Activated naive CD4-positive, alpha-beta T cell treated with anti-CD3 and anti-CD28 coated beads, Interleukin-2, amount 10 ng/mL, durations not matched to agents 7 days and 5 days (primary cell): ENCODE results near the gene ADCY4.
"Not testable (repeated sequence)": the region's sequence is repeated elsewhere in the genome, so short reads cannot be mapped to it uniquely, and the experiment has no call there.

Experiments
- CTCF ChIA-PET: fragments of 350-600 bp; sonication (Branson Sonifier 250); formaldehyde crosslinking; loops from one replicate; lab custom pipeline; 2021; ENCODE audit warnings: antibody characterized with exemption; lab: Charles Lee
- DNase-seq: peaks from one replicate; pipeline ENCODE4 v3.0.0-alpha.2; 2020
- H3K27ac Mint-ChIP-seq: one replicate; pipeline ENCODE4 v1.8.0; 2021; ENCODE audit warnings: mild to moderate bottlenecking, moderate library complexity, mixed read lengths
- H3K27me3 Mint-ChIP-seq: one replicate; pipeline ENCODE4 v1.8.0; 2021; ENCODE audit warnings: mild to moderate bottlenecking, mixed read lengths
- H3K36me3 Mint-ChIP-seq: one replicate; pipeline ENCODE4 v1.8.0; 2021; ENCODE audit warnings: mixed read lengths
- H3K4me1 Mint-ChIP-seq: one replicate; pipeline ENCODE4 v1.8.0; 2021; ENCODE audit warnings: mixed read lengths
- H3K4me3 Mint-ChIP-seq: one replicate; pipeline ENCODE4 v1.8.0; 2021; ENCODE audit warnings: mild to moderate bottlenecking, moderate library complexity, mixed read lengths
- H3K9me3 Mint-ChIP-seq: one replicate; pipeline ENCODE4 v1.8.0; 2021; ENCODE audit warnings: mixed read lengths

The ADCY4 gene

DNA sequence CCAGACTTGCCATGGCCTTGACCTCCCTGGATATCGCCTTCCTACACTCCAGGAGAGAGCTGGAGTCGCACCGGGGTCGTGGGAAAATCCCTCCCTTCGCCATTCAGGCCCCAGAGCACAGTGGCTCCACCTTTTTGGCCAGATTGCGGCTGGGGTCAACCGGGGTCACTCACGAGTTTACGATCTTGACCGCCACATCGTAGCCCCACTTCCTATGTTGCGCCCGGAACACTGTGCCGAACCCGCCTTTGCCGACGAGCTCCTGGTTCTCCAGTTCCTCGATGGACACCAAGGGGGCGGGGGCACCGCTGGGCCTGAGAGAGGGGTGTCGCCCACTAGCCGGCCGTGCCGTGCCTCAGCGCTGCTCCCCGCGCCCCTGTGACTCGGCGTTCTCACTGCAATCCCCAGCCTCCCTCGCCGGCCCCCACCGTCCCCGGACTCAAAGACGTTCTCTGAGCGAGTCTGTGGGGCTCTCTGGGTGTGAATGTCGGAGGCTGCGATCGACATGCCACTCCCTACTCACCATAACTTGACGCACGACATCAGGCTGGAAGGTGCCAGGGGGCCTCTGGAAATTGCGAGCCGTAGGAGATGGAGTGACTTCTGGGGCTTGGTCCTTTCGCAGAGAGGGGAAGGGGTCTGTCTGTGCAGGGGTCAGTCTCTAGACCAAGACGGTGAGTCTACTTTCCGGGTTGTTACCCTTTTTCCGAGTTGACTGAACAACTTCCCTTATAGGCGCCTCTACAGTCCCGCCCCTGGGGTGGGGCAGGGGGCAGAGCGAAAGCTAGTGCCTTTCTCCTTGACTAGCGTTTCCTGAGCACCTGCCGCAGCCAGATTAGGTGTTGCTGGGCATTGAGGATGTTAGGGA lies 4.6 kb upstream of the ADCY4 start, which contains the start of gene RIPK3:
Gene RIPK3, minus strand, starts transcription at position 708 of the 868 bp plus-strand sequence. Its CDS starts 165 bp downstream, at position 543.
- Mint-ChIP-seq H3K4me3 (peak within 1 kb of the TSS; percentile 94), H3K9me3 (no peaks in the 10 kb centered on the region), H3K36me3 (peaks cover 41% of the 10 kb centered on the region), H3K27me3 (peaks cover 42% of the 10 kb centered on the region), H3K4me1 (peaks cover 40% of the 10 kb centered on the region), H3K27ac (peak within 1 kb of the TSS; percentile 88)
- peak; percentile 85 for DNase-seq
- CTCF ChIA-PET = interaction anchor here (0.7 to 18.8 kb wide), 6 partner anchors 7 to 97 kb away, joined by 3 to 557 read pairs (median 3); partner anchors contain the start of genes CBLN3, CIDEB, KHNYN and TINF2

DNA sequence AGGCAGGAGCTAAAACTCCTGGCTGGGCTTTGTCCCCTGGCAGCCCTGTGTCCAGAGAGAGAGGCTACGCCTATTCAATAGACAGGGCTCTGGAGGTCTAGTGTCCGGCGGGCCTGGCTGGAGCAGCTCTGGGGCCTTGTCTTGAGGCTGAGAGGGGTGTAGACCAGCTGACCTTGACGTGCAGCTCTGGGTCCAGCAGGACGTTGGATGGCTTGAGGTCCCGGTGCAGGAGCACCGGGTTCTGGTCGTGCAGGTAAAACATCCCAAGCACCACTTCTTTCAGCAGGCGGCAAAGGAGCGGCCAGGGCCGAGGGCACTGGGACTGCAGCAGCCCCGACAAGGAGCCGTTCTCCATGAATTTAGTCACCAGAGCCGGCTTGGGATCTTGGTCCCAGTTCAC lies 4.0 kb upstream of the ADCY4 start:
- CTCF ChIA-PET = interaction anchor here (0.7 to 18.8 kb wide), 2 partner anchors 9 to 91 kb away, joined by 3 to 557 read pairs; partner anchors contain the start of genes CBLN3 and KHNYN
- DNase-seq = no peak
- peaks cover 46% of the 10 kb centered on the region for H3K27me3 Mint-ChIP-seq
- H3K4me1 Mint-ChIP-seq = peaks cover 45% of the 10 kb centered on the region
- H3K4me3 Mint-ChIP-seq = peak overlapping the region; percentile 94
- H3K9me3 Mint-ChIP-seq = no peaks in the 10 kb centered on the region
- no peak overlapping the region for H3K27ac Mint-ChIP-seq
- H3K36me3 Mint-ChIP-seq = peaks cover 42% of the 10 kb centered on the region

DNA sequence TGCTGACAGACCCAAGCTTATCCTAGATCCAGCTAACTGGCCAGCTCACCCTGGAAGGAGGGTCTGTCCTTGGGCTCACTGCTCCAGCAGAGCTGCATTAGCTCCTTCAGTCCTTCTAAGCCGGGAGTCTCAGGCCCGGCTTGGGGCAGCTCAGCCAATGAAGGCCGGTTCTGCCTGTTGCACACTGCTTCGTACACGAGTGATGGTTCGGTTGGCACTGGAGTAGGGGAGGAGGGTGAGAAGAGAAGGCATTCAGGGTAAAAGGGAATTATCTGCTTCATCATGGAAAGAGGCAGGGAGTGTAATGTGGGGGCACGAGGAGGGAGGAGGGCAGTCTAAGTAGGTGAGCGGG lies 2.9 kb upstream of the ADCY4 start:
- no peaks in the 10 kb centered on the region for H3K9me3 Mint-ChIP-seq
- peak overlapping the region; percentile 94 for H3K4me3 Mint-ChIP-seq
- CTCF ChIA-PET = interaction anchor here (1.1 to 18.8 kb wide), 3 partner anchors 14 to 92 kb away, joined by 3 to 557 read pairs (median 3); partner anchors contain the start of genes CBLN3, CIDEB and KHNYN
- no peak overlapping the region for H3K27ac Mint-ChIP-seq
- H3K27me3 Mint-ChIP-seq = peaks cover 57% of the 10 kb centered on the region
- H3K36me3 Mint-ChIP-seq = peaks cover 42% of the 10 kb centered on the region
- no peak for DNase-seq
- H3K4me1 Mint-ChIP-seq = peaks cover 56% of the 10 kb centered on the region

DNA sequence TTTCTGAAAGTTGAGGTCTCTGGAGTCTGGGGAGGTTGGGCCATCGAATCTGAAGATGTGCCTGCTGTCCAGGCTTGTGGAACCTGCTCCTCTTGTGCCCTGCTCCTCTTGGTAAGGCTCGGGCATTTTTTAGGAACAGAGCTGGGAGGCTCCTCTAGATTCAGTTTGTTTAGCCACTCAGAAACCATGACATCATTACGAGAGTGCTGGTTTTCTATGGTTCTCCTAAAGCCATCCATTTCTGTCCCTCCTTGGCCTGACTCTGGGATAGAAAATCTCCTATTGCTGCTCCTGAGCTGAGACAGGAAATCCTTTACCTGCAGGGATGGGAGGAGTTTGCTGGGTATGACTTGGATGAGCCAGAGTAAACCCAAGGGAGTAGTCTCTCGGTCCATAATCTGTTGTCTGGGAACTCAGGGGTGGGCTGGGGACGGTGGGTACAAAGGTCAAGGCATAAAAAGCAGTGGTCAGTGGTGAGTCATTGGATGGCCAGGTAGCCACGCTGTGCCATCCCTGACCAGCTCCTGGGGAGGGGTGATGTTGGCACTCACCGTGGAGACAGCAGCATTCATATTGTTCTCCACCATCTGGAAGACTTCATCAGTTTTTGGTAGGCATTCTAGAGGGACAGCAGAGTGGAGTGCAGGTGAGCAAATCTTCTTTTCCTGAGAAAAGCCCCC lies 2.4 kb upstream of the ADCY4 start:
- peaks cover 42% of the 10 kb centered on the region for H3K36me3 Mint-ChIP-seq
- peaks cover 62% of the 10 kb centered on the region for H3K27me3 Mint-ChIP-seq
- H3K9me3 Mint-ChIP-seq = no peaks in the 10 kb centered on the region
- DNase-seq = no peak
- H3K27ac Mint-ChIP-seq = no peak overlapping the region
- CTCF ChIA-PET = interaction anchor here (1.1 to 18.8 kb wide), 3 partner anchors 15 to 92 kb away, joined by 3 to 557 read pairs (median 3); partner anchors contain the start of genes CBLN3, CIDEB and KHNYN
- peaks cover 59% of the 10 kb centered on the region for H3K4me1 Mint-ChIP-seq
- H3K4me3 Mint-ChIP-seq = peak overlapping the region; percentile 94

DNA sequence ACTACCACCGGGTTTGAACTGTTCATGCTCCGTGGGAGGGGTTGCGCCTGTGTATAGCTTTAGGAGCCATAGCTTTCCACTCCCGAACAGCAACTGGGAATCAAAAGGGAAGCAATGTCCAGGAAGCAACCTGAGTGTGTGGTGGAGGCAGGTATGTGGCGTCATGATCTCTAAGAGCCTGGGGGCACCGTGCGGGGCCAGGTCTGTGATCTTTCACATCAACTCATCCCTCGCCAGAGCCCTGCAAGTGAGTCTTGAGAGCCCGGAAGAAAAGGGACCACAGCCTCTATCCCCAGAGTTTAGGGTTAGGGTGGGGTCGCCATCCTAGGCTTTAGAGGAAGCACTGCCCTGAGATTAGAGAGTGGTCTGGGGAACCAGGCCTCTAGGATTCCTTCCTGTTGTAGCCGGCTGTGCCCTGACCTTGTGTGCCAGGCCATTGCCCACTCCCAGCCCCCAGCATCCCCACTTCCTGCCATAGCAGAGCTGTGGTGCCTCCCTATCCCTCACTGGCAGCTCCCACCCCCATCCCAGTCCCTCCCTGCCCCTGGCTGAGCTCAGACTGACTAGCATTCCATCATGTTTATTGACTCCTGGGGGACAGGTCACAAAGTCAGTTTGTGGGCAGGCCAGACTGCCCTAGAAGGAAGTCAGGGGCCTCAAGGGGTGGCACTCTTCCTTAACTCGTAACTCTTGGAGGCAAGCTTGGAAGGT lies 745 bp upstream of the ADCY4 start:
- Mint-ChIP-seq H3K4me3 (peak overlapping the region; percentile 29), H3K27me3 (peaks cover 66% of the 10 kb centered on the region), H3K9me3 (no peaks in the 10 kb centered on the region), H3K27ac (no peak overlapping the region), H3K4me1 (peaks cover 71% of the 10 kb centered on the region), H3K36me3 (peaks cover 42% of the 10 kb centered on the region)
- DNase-seq = no peak
- CTCF ChIA-PET = interaction anchor here (0.9 to 18.8 kb wide), 4 partner anchors 8 to 94 kb away, joined by 3 to 557 read pairs (median 66); partner anchors contain the start of genes CBLN3, CIDEB, KHNYN and LTB4R

DNA sequence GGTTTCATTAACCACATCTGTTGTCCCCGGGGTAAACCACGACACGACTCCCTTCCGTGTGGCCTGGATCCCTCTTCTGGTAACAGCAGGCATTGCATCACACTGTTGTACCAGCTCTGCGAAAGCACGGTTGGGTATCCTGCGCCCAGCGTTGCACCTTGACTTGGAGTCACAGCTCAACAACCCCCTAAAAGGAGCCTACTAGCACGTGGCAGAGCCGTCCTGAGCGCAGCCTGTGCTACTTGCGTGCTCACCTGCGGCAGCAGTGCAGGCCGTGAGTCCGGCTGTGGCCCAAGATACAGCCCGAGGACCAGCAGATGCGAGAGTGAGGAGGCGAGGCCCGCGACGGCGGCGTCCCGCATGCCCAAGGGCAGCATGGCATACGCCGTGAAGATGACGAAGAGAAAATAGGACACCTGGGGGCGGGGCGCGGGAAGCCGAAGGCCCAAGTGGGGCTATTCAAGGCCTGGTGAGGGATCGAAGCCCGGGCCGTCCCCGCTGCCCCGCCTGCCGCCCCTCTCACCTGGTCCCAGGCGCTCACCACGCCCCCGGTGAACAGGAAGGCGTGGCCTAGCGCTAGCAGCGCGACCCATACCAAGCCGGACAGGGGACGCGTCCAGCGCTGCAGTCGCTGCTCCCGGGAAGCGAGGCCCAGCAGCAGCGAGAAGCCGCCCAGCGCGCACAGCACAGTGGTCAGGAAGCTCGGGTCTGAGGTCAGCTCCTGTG lies 2.4 kb downstream of the ADCY4 start:
- no peaks in the 10 kb centered on the region for H3K9me3 Mint-ChIP-seq
- peak overlapping the region; percentile 66 for H3K4me3 Mint-ChIP-seq
- H3K27ac Mint-ChIP-seq = peak overlapping the region; percentile 46
- H3K4me1 Mint-ChIP-seq = peaks cover 63% of the 10 kb centered on the region
- H3K27me3 Mint-ChIP-seq = peaks cover 79% of the 10 kb centered on the region
- DNase-seq = peak; percentile 92
- CTCF ChIA-PET = interaction anchor here (0.7 to 18.8 kb wide), 23 partner anchors 8 to 278 kb away, joined by 3 to 557 read pairs (median 6); partner anchors contain the start of genes CBLN3, CIDEB, DHRS1 and KHNYN
- peaks cover 25% of the 10 kb centered on the region for H3K36me3 Mint-ChIP-seq

DNA sequence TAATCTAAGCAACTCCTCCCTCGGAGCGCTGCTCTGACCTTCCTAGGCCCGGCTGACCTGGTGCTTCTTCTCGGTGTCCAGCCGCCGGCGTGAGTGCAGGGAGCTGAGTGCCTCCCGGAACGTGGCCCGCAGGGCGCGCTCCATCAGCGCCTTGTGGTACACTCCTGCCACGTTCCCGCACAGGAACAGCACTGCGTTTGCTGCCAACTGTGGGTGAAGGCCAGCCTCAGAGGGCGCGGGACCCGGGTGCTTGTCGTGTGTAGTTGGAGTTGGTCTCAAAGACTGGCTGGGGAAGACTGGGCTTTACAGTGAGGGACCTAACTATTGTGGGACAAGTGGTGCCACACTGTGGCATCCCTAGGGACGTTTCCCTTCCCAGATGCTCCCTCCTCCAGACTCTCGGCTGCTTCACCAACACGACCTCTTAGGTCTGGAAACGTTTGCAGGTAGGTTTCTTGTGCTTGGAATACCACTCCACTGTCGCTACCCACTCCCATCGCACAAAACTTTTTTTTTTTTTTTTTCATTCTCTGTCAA lies 3.1 kb downstream of the ADCY4 start:
- Mint-ChIP-seq H3K4me3 (peak overlapping the region; percentile 66), H3K27me3 (peaks cover 82% of the 10 kb centered on the region), H3K36me3 (peaks cover 19% of the 10 kb centered on the region), H3K9me3 (no peaks in the 10 kb centered on the region), H3K27ac (peak overlapping the region; percentile 46), H3K4me1 (peaks cover 68% of the 10 kb centered on the region)
- no peak for DNase-seq
- CTCF ChIA-PET = interaction anchor here (0.7 to 18.8 kb wide), 16 partner anchors 8 to 277 kb away, joined by 3 to 557 read pairs (median 8); partner anchors contain the start of genes CBLN3, CIDEB, KHNYN and LTB4R

DNA sequence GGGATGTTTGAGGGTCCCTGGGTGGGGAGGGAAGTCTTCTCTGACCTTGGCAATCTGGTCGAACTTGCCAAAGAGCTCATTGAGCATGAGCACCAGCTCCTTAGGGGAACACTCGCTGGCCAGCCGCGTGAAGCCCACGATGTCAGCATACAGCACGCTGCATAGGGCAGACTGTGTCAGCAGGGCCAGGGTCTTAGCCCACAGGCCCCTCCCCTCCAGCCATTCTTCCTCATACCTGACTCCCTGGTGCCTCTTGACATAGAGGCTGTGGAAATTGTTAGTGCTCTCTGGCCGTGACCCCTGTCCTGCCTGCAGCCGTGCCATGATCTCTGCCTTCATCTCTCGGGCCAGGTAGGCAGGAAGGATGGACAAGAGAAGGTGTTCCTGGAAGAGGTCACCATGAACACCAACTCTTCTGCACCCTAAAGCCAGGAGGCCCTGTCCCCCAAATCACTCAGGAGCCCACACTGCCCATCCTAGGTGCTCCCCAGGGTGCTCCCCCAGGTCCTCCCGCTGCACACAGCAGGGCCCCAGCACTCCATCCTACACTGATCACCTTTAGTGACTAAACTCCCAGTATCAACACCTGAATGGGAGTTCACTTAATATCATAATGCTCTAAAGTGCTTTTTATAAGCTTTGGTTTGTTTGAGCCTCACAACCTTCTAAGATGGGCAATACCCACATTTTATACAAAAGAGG lies 3.7 kb downstream of the ADCY4 start:
- DNase-seq = no peak
- Mint-ChIP-seq H3K4me1 (peaks cover 67% of the 10 kb centered on the region), H3K36me3 (peaks cover 12% of the 10 kb centered on the region), H3K4me3 (no peak overlapping the region), H3K27ac (no peak overlapping the region), H3K27me3 (peaks cover 81% of the 10 kb centered on the region), H3K9me3 (no peaks in the 10 kb centered on the region)
- CTCF ChIA-PET = interaction anchor here (1.0 to 18.8 kb wide), 6 partner anchors 20 to 109 kb away, joined by 3 to 557 read pairs (median 12); partner anchors contain the start of genes CBLN3, CIDEB, KHNYN and LTB4R

DNA sequence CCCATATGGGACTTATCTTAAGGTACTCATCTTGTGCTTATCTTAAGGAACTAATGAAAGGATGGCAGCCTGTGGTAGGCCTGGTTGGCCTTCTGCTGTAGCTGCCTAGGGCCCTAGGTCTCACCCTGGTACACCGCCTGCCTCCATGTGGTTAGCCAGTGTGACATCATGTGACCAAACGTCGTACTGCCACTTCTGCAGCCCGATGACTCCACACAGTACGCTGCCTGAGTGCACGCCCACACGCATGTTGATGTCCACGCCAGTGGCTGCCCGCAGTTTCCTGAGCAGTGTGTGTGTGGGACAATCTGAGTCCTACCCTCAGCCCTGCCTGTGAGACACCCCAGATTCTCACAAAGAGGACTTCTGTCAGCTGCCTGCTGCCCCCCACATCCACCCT lies 5.1 kb downstream of the ADCY4 start:
- no peak overlapping the region for H3K27ac Mint-ChIP-seq
- no peak overlapping the region for H3K4me3 Mint-ChIP-seq
- CTCF ChIA-PET = interaction anchor here (1.1 to 18.8 kb wide), 4 partner anchors 9 to 112 kb away, joined by 3 to 557 read pairs (median 66); partner anchors contain the start of genes CBLN3, CIDEB, KHNYN and LTB4R
- peaks cover 81% of the 10 kb centered on the region for H3K27me3 Mint-ChIP-seq
- no peaks in the 10 kb centered on the region for H3K9me3 Mint-ChIP-seq
- DNase-seq = peak; percentile 52
- H3K36me3 Mint-ChIP-seq = peaks cover 1% of the 10 kb centered on the region
- H3K4me1 Mint-ChIP-seq = peaks cover 59% of the 10 kb centered on the region

DNA sequence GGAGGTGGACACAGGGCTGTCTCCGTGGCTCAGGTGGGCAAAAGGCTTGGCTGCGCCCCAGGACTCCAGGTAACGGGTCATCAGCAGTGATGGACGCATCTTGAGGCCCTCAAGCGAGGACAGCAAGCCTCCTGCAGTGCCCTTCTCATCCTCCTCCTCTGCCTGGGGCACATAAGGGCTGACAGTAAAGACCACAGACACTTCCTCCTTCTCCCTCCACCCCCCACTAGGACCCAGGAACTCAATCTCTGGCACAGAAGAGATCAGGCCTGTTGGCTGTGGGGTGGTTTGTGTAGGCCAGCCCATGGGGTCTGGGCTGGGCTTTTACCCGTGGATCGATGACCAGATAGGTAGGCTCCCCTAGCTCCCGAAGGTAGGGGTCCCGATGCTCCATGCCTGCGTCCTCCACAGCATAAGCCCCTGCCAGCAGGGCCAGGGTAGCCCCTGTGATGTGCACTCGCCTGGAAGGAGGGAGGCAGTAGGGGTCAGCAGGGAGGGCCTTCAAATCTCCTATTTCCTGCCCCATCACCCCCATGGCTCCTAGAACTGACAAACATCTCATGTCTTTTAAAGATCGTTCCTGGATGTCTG lies 5.7 kb downstream of the ADCY4 start:
- H3K9me3 Mint-ChIP-seq = no peaks in the 10 kb centered on the region
- peaks cover 55% of the 10 kb centered on the region for H3K4me1 Mint-ChIP-seq
- no peak for DNase-seq

DNA sequence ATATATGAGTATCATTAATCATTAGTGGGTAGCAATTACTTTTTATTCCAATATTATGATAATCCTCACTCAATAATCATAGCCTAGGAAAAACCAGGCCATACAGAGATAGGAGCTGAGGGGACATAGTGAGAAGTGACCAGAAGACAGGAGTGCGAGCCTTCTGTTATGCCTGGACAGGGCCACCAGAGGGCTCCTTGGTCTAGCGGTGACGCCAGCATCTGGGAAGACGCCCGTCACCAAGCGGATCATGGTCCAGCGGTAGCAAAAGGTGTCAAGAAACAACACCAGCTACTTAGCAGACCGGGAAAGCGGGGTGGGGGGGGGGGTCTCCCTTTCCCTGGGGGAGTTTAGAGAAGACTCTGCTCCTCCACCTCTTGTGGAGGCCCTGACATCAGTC lies 7.0 kb downstream of the ADCY4 start:
- not testable (repeated sequence) for H3K36me3 Mint-ChIP-seq, H3K9me3 Mint-ChIP-seq, H3K27ac Mint-ChIP-seq, H3K4me3 Mint-ChIP-seq
- Mint-ChIP-seq H3K27me3 (peaks cover 80% of the 10 kb centered on the region), H3K4me1 (peaks cover 43% of the 10 kb centered on the region)
- CTCF ChIA-PET = interaction anchor here (1.1 to 18.8 kb wide), 3 partner anchors 8 to 102 kb away, joined by 3 to 557 read pairs (median 129); partner anchors contain the start of genes CBLN3, CIDEB, KHNYN and LTB4R
- DNase-seq = peak; percentile 48

More for the DNA sequence above, 5.7 kb downstream of the ADCY4 start:
- Mint-ChIP-seq H3K4me3 (no peak overlapping the region), H3K27ac (no peak overlapping the region), H3K27me3 (peaks cover 81% of the 10 kb centered on the region), H3K36me3 (peaks cover under 1% of the 10 kb centered on the region)
- CTCF ChIA-PET = interaction anchor here (1.0 to 18.8 kb wide), 5 partner anchors 10 to 112 kb away, joined by 3 to 557 read pairs (median 4); partner anchors contain the start of genes CBLN3, CIDEB, KHNYN and LTB4R
